PC-9 (cell line): ENCODE measurements around the gene TXNL4A. TPM values are rescaled to one million over a fixed set of nuclear protein-coding genes. Genes with fewer than 3 reads are reported as not detected.

Experiments used
- Bru-seq: library from RNA; stranded (reverse); fragments of 400-500 nt; gene quantifications from one replicate; lab custom pipeline; 2021; lab: Mats Ljungman, UMichigan
- BruChase-seq, 2 experiments: library from RNA; stranded (reverse); fragments of 400-500 nt; gene quantifications; one replicate each; lab custom pipeline; 2021; lab: Mats Ljungman, UMichigan
- BruUV-seq: library from RNA; stranded (reverse); fragments of 400-500 nt; replicated peaks from 2 replicates; lab custom pipeline; 2021; lab: Mats Ljungman, UMichigan
- CTCF ChIA-PET: fragments of 300-600 bp; sonication (Branson Sonifier 250); formaldehyde crosslinking; loops from one replicate; lab custom pipeline; 2022; ENCODE audit warnings: antibody characterized with exemption; lab: Charles Lee
- POLR2A ChIA-PET: fragments of 300-600 bp; sonication (Branson Sonifier 250); formaldehyde crosslinking; loops from one replicate; lab custom pipeline; 2022; ENCODE audit warnings: antibody characterized with exemption; ENCODE audit not compliant: unreplicated experiment; lab: Charles Lee
- DNase-seq, 2 experiments: peaks; one replicate each; pipeline versions ENCODE4 v3.0.0 to v3.0.0-alpha.2; 2015 to 2022; ENCODE audit warnings: mixed read lengths in 1 of 2
- H2AFZ ChIP-seq: fragments of 200-600 bp; sonication (generic); 2 replicates; pipeline ENCODE4 v1.8.1; 2017; ENCODE audit warnings: antibody characterized with exemption
- H3F3A ChIP-seq: fragments of 200-600 bp; sonication (generic); 2 replicates; pipeline ENCODE4 v1.8.1; 2017; ENCODE audit warnings: antibody characterized with exemption, mild to moderate bottlenecking, low read depth; ENCODE audit not compliant: insufficient read depth
- H3K27ac ChIP-seq: fragments of 200-600 bp; sonication (generic); 2 replicates; pipeline ENCODE4 v1.6.1; 2016; ENCODE audit warnings: mixed run types
- H3K27me3 ChIP-seq: fragments of 200-600 bp; sonication (generic); 2 replicates; pipeline ENCODE4 v1.6.1; 2016; ENCODE audit warnings: low read depth, mixed run types; ENCODE audit not compliant: insufficient read depth
- H3K36me3 ChIP-seq: fragments of 200-600 bp; sonication (generic); 2 replicates; pipeline ENCODE4 v1.6.1; 2016; ENCODE audit warnings: low read depth, mixed run types
- H3K4me1 ChIP-seq: fragments of 200-600 bp; sonication (generic); replicated peaks from 2 replicates; pipeline ENCODE4 v1.6.1; 2016; ENCODE audit warnings: mixed run types; ENCODE audit not compliant: insufficient read depth
- H3K4me2 ChIP-seq: fragments of 200-600 bp; sonication (generic); 2 replicates; pipeline ENCODE4 v1.6.1; 2017; ENCODE audit warnings: mixed run types
- H3K4me3 ChIP-seq: fragments of 200-600 bp; sonication (generic); 2 replicates; pipeline ENCODE4 v1.6.1; 2016; ENCODE audit warnings: mixed run types
- H3K79me2 ChIP-seq: fragments of 200-600 bp; sonication (generic); 2 replicates; pipeline ENCODE4 v1.6.1; 2017; ENCODE audit warnings: low read depth, mixed run types
- H3K9me2 ChIP-seq: fragments of 200-600 bp; sonication (generic); 2 replicates; pipeline ENCODE4 v1.8.1; 2017; ENCODE audit warnings: mild to moderate bottlenecking; ENCODE audit not compliant: insufficient read depth
- H3K9me3 ChIP-seq: fragments of 200-600 bp; sonication (generic); 2 replicates; pipeline ENCODE4 v1.8.1; 2016; ENCODE audit warnings: low read depth; ENCODE audit not compliant: insufficient read depth
- H4K20me1 ChIP-seq: fragments of 200-600 bp; sonication (generic); 2 replicates; pipeline ENCODE4 v1.8.1; 2017; ENCODE audit not compliant: insufficient read depth
- CTCF ChIP-seq: fragments of 200-600 bp; sonication (generic); conservative IDR thresholded peaks from 2 replicates; pipeline ENCODE4 v1.6.1; 2017; ENCODE audit warnings: mixed run types, antibody characterized with exemption, mild to moderate bottlenecking, moderate library complexity
- EZH2 ChIP-seq: fragments of 200-600 bp; sonication (generic); IDR thresholded peaks from 2 replicates; pipeline ENCODE4 v1.8.0; 2017; ENCODE audit warnings: antibody characterized with exemption, low read depth
- intact Hi-C: fragments of 100-400 bp; cut with micrococcal nuclease; formaldehyde crosslinking; loops from one replicate; pipeline ENCODE4 v1.10.0; 2022; ENCODE audit not compliant: unreplicated experiment
- long read RNA-seq: library from polyadenylated mRNA; stranded (forward); transcript quantifications from one replicate; pipeline ENCODE4 v2.0.0, GENCODE V29; 2022
- total RNA-seq: library from RNA; stranded (reverse); gene quantifications from 2 replicates; pipeline ENCODE4 v1.2.3, GENCODE V29; 2021

Gene TXNL4A
- total RNA-seq (106 and 120 TPM in 2 replicates), Bru-seq, nascent RNA (percentile 67 among the genes with signal in this experiment), BruChase-seq, experiment 1, labeled RNA remaining after a 2-hour chase (percentile 66 among the genes with signal in this experiment), BruChase-seq, experiment 2, labeled RNA remaining after a 6-hour chase (percentile 67 among the genes with signal in this experiment)
- long read RNA-seq, transcript TXNL4A-203 (3 exons, 1,185 nt), result minor isoform, 6 of 197 reads
- long read RNA-seq, transcript TXNL4A-202 (4 exons, 803 nt), result minor isoform, 5 of 197 reads
- long read RNA-seq, transcript TXNL4A-208 (2 exons, 752 nt), result minor isoform, 9 of 197 reads
- long read RNA-seq, transcript TXNL4A-201 (3 exons, 3,504 nt), result major isoform, 168 of 197 reads
- long read RNA-seq, partial matches to known transcripts, result 0 of 197 reads
- long read RNA-seq, other reads (novel, unspliced or antisense), result 8 of 197 reads

GRCh38 chr18:79988451-79989194 lies at the start of gene TXNL4A:
TXNL4A (minus strand) TSS chr18:79988563; CDS start chr18:79988392, 171 bp downstream.
- ChIA-PET POLR2A (interaction anchor here (0.6 to 1.1 kb wide), 4 partner anchors 26 to 191 kb away, joined by 4 to 18 read pairs (median 9); partner anchors contain the start of gene RBFA), CTCF (no interaction called here)
- Histone ChIP-seq H3K79me2 (peaks cover 52% of the 10 kb centered on the region), H2AFZ (peak within 1 kb of the TSS; percentile 88), H3K4me2 (peak within 1 kb of the TSS; percentile 98), H3K27me3 (no peaks in the 10 kb centered on the region), H3K9me3 (no peaks in the 10 kb centered on the region), H3K9me2 (no peaks in the 10 kb centered on the region), H3K36me3 (peaks cover 21% of the 10 kb centered on the region; the same call in 1 of the 2 replicates), H3K27ac (peak within 1 kb of the TSS; percentile 82), H4K20me1 (peaks cover 42% of the 10 kb centered on the region), H3K4me3 (peak within 1 kb of the TSS; percentile 88), H3K4me1 (peaks cover 23% of the 10 kb centered on the region), H3F3A (peaks cover 22% of the 10 kb centered on the region)
- TF ChIP-seq CTCF (no peak), EZH2 (no peak)
- intact Hi-C loops, result loop anchor here (2.0 kb wide), 1 partner anchor 46 kb away; the partner anchor contains the start of gene RBFA
- peak; percentile 67 to 70 for DNase-seq
- BruUV-seq, result TSS peak; percentile 83

- H3K9me3 ChIP-seq, result no peaks in the 10 kb centered on the region
- POLR2A ChIA-PET, result no interaction called here
- H3K27me3 ChIP-seq, result no peaks in the 10 kb centered on the region
- H3K79me2 ChIP-seq, result peaks cover 28% of the 10 kb centered on the region
- H3K27ac ChIP-seq, result no peak overlapping the region
- CTCF ChIA-PET, result no interaction called here
- no peak for DNase-seq
- H3K36me3 ChIP-seq, result 0 out of 2 replicates have a peak, but pooled peaks cover 6% of the 10 kb centered on the region
- no peaks in the 10 kb centered on the region for H3K9me2 ChIP-seq
- intact Hi-C loops, result no loop called here
- TF ChIP-seq CTCF, result no peak
- TF ChIP-seq EZH2, result no peak
- H3K4me3 ChIP-seq, result no peak overlapping the region
- no peak overlapping the region for H2AFZ ChIP-seq
- no TSS peak for BruUV-seq
- H3F3A ChIP-seq, result no peaks in the 10 kb centered on the region
- peaks cover 19% of the 10 kb centered on the region for H3K4me1 ChIP-seq
- H3K4me2 ChIP-seq, result no peak overlapping the region
- no peaks in the 10 kb centered on the region for H4K20me1 ChIP-seq
These were observed 48.9 kb upstream of the TXNL4A start for GRCh38 chr18:80037300-80037699.

- Histone ChIP-seq H3K27me3 (no peaks in the 10 kb centered on the region), H3K4me1 (peaks cover 20% of the 10 kb centered on the region), H2AFZ (no peak overlapping the region), H3K4me2 (peak overlapping the region; percentile 90), H3K9me2 (no peaks in the 10 kb centered on the region), H4K20me1 (no peaks in the 10 kb centered on the region), H3K9me3 (no peaks in the 10 kb centered on the region), H3K4me3 (peak overlapping the region; percentile 84; the same call in 1 of the 2 replicates), H3F3A (no peaks in the 10 kb centered on the region), H3K36me3 (0 out of 2 replicates have a peak, but pooled peaks cover 6% of the 10 kb centered on the region), H3K79me2 (peaks cover 28% of the 10 kb centered on the region), H3K27ac (no peak overlapping the region)
- POLR2A ChIA-PET, result no interaction called here
- intact Hi-C loops, result loop anchor here (2.0 kb wide), 1 partner anchor 47 kb away; the partner anchor contains the start of gene TXNL4A
- CTCF ChIA-PET, result no interaction called here
- DNase-seq, result no peak
- no peak for TF ChIP-seq CTCF
- no peak for TF ChIP-seq EZH2
- no TSS peak for BruUV-seq
These were observed 47.6 kb upstream of the TXNL4A start for GRCh38 chr18:80035997-80036396.
